HepG2 (cell line): ENCODE results near the gene HKDC1. TPM values are rescaled to one million over a fixed set of nuclear protein-coding genes. Genes with fewer than 3 reads are reported as not detected.

Experiments used
- ATF7-NPFF ChIP-seq: sonication (generic); formaldehyde crosslinking; IDR thresholded peaks from 2 replicates; pipeline ENCODE4 v1.8.1; 2023; ENCODE audit warnings: mild to moderate bottlenecking, low read depth, missing genetic modification reagents, moderate library complexity
- FOXA1 ChIP-seq, 2 experiments: fragments of 450-650 bp in 1 of 2; sonication (generic) in 1 of 2; formaldehyde crosslinking in 1 of 2; IDR thresholded peaks; 2 replicates each; pipeline versions ENCODE4 v1.4.0 to v1.6.1; 2016 to 2020; ENCODE audit warnings: missing genetic modification reagents in 1 of 2
- LRRFIP1 ChIP-seq: sonication (generic); formaldehyde crosslinking; conservative IDR thresholded peaks from 2 replicates; pipeline ENCODE4 v1.4.0; 2020; ENCODE audit warnings: missing genetic modification reagents
- XBP1 ChIP-seq: sonication (generic); formaldehyde crosslinking; IDR thresholded peaks from 2 replicates; pipeline ENCODE4 v1.5.0; 2020; ENCODE audit warnings: missing genetic modification reagents
- ZNF12 ChIP-seq: sonication (generic); formaldehyde crosslinking; IDR thresholded peaks from 2 replicates; pipeline ENCODE4 v1.5.0; 2020; ENCODE audit warnings: missing genetic modification reagents
- ZNF432 ChIP-seq: sonication (generic); formaldehyde crosslinking; IDR thresholded peaks from 2 replicates; pipeline ENCODE4 v1.5.0; 2020; ENCODE audit warnings: missing genetic modification reagents, mild to moderate bottlenecking, borderline replicate concordance
- ZNF646 ChIP-seq: sonication (generic); formaldehyde crosslinking; IDR thresholded peaks from 2 replicates; pipeline ENCODE4 v1.9.0; 2021; ENCODE audit warnings: mild to moderate bottlenecking, missing genetic modification reagents
- polyA plus RNA-seq, 8 experiments: library from polyadenylated mRNA; depleted of rRNA in 3 of 8; stranded (reverse) in 7 of 8; unstranded in 1 of 8; fragments of >200 nt; fragmentation: Illumina TruSeq in 4 of 8; extraction: Trizol in 4 of 8; gene quantifications; 2 replicates each; pipeline versions ENCODE4 v1.2.1 to v1.2.3, GENCODE V29; 2011 to 2016; ENCODE audit warnings: low read depth in 4 of 8, missing spikeins in 1 of 8, mixed read lengths in 1 of 8; ENCODE audit not compliant: insufficient read depth in 1 of 8
- total RNA-seq, 5 experiments: library from RNA; depleted of rRNA; stranded (reverse); fragments of >200 nt; fragmentation: Illumina TruSeq; extraction: Trizol; gene quantifications; 2 replicates each; pipeline ENCODE4 v1.2.3, GENCODE V29; 2016; ENCODE audit warnings: low read depth in 1 of 5

HKDC1 gene
- total and polyA plus RNA-seq, 2 of the 13 experiments (the other 11 are each of a cell fraction or from before 2014, with no cell fraction given), result 8.1 to 12.4 TPM

GRCh38 chr10:69241575-69241974, 21.4 kb downstream of the HKDC1 start (continued):
- TF ChIP-seq ZNF646 (CRISPR knock-in tag) (no peak), ZNF432 (no peak), XBP1 (no peak), LRRFIP1 (no peak), ATF7-NPFF (no peak), ZNF12 (CRISPR knock-in tag) (no peak), FOXA1 (IDR thresholded peaks at IDR 0.05) (no peak), FOXA1 (CRISPR knock-in tag; IDR thresholded peaks at IDR 0.05) (no peak)
